Left colon (tissue), 2 donors: Measurements from ENCODE around the gene KRT82. TPM values are rescaled to one million over a fixed set of nuclear protein-coding genes. Genes with fewer than 3 reads are reported as not detected.
A peak's percentile ranks its signal among the peaks of the same experiment; 100 is the strongest.
"Not testable (repeated sequence)": the region's sequence is repeated elsewhere in the genome, so short reads cannot be mapped to it uniquely, and the experiment has no call there.

ENCODE experiments used
- ATAC-seq: fragments of 200-7000 bp; cut with Tn5 transposase; one replicate; pipeline ENCODE4 v1.9.1; 2020; ENCODE audit warnings: mild to moderate bottlenecking, moderate library complexity
- DNase-seq, 2 donors: peaks; one replicate each; pipeline ENCODE4 v3.0.0-alpha.2; 2020
- intact Hi-C, 2 donors: fragments of 100-400 bp; cut with DNase I in 1 of 2; cut with micrococcal nuclease in 1 of 2; formaldehyde crosslinking; loops; one replicate each; pipeline versions ENCODE4 v1.11.2 to v1.14.0; 2022; cut with DNase I, micrococcal nuclease
- total RNA-seq, 2 donors: library from RNA; stranded (reverse); fragmentation: NEBNext Ultra II Directional; extraction: Animal tissue kit (Norgen Biotek cat#: 25700); gene quantifications; one replicate each; pipeline ENCODE4 v1.2.1, GENCODE V29; 2021
- donor health status: DM: no; HTN: no; CAD: no.
- donor health status: DM: yes; HTN: yes; CAD: no.

Gene KRT82
- total RNA-seq, 2 donors from 2014 or later: not detected

GRCh38 chr12:52415870-52416750 is 10.0 kb upstream of the KRT82 start:
- ATAC-seq: no peak
- peak in 1 of 2 donors; percentile 32 for DNase-seq
- intact Hi-C loops: no loop called here

- no peak for DNase-seq
- ATAC-seq: no peak
- intact Hi-C loops: no loop called here
Measured at GRCh38 chr12:52414936-52415335, 8.8 kb upstream of the KRT82 start.

GRCh38 chr12:52413782-52414345 is 7.7 kb upstream of the KRT82 start:
- intact Hi-C loops: no loop called here
- no peak for DNase-seq
- ATAC-seq: no peak

- ATAC-seq: no peak
- intact Hi-C loops: no loop called here
- no peak for DNase-seq
Measured at GRCh38 chr12:52413202-52413601, 7.1 kb upstream of the KRT82 start.

- DNase-seq (no peak), ATAC-seq (no peak)
- intact Hi-C loops: no loop called here
Measured at GRCh38 chr12:52411815-52412214, 5.7 kb upstream of the KRT82 start.

- DNase-seq, ATAC-seq, intact Hi-C loops: not testable (repeated sequence)
Measured at GRCh38 chr12:52410589-52411248, 4.6 kb upstream of the KRT82 start.

GRCh38 chr12:52407918-52408317 is 1.8 kb upstream of the KRT82 start:
- ATAC-seq (no peak), DNase-seq (no peak)
- intact Hi-C loops: no loop called here

- DNase-seq: no peak
- intact Hi-C loops: no loop called here
- ATAC-seq: no peak
Measured at GRCh38 chr12:52404951-52405350, 1.2 kb downstream of the KRT82 start.

GRCh38 chr12:52403561-52403960 is 2.6 kb downstream of the KRT82 start:
- DNase-seq: no peak
- ATAC-seq: no peak
- intact Hi-C loops: no loop called here

- DNase-seq (no peak), ATAC-seq (no peak)
- intact Hi-C loops: no loop called here
Measured at GRCh38 chr12:52402873-52403540, 3.1 kb downstream of the KRT82 start.

GRCh38 chr12:52402377-52402776 is 3.8 kb downstream of the KRT82 start:
- intact Hi-C loops: no loop called here
- DNase-seq: no peak

GRCh38 chr12:52401926-52402325 is 4.2 kb downstream of the KRT82 start:
- DNase-seq (no peak), ATAC-seq (no peak)
- intact Hi-C loops: no loop called here

More at GRCh38 chr12:52402377-52402776, 3.8 kb downstream of the KRT82 start:
- no peak for ATAC-seq

GRCh38 chr12:52401526-52401925 is 4.6 kb downstream of the KRT82 start:
- ATAC-seq (no peak), DNase-seq (no peak)
- intact Hi-C loops: no loop called here

- DNase-seq (no peak), ATAC-seq (no peak)
- intact Hi-C loops: no loop called here
Measured at GRCh38 chr12:52400906-52401305, 5.2 kb downstream of the KRT82 start.

GRCh38 chr12:52399756-52400155 is 6.4 kb downstream of the KRT82 start:
- intact Hi-C loops: no loop called here
- no peak for DNase-seq
- no peak for ATAC-seq

- ATAC-seq: no peak
- intact Hi-C loops: no loop called here
- DNase-seq: no peak
Measured at GRCh38 chr12:52398176-52398575, 8.0 kb downstream of the KRT82 start.

- DNase-seq (no peak), ATAC-seq (no peak)
- intact Hi-C loops: no loop called here
Measured at GRCh38 chr12:52396656-52397055, 9.5 kb downstream of the KRT82 start.

GRCh38 chr12:52395761-52396434 is 10.2 kb downstream of the KRT82 start:
- DNase-seq (peak in 1 of 2 donors; percentile 24), ATAC-seq (peak; percentile 42)
- intact Hi-C loops: no loop called here
